Measurements from ENCODE around the gene HSPA12A.

The HSPA12A gene

DNA sequence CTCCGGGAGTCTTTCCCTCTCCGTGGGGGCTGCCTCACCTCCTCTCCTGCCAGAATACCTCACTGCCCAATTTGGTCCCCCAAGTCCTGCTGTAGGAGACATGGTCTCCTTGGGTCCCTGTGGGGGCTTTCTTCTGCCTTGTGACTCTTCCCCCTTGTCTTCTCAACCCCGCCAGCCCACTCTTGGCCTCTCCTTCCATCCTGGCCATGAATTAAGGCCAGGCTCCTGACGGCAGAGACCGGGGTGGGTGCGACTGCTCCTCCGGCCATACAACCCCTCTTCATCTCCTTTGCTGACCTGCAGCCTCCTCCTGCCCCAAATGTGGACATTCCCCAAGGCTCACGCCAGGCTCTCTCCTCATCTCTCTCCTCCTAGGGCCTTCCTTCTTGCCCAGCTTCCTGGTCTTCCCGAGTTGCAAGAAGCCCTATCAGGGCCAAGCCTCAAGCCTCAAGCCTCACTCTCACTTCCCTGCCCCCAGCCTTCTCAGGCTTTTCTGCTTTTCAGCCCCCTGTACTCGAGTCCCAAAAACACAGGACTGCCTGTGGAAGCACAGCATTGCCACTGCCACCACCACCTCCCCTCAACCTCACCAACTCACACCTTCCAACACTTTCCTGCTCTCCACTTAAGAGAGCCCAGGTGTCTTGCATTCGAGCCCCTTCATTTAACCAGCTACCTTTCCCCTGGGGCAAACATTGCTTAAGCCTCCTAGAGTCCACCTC, 120.3 kb downstream of the HSPA12A start:
- no peak for DNase-seq

DNA sequence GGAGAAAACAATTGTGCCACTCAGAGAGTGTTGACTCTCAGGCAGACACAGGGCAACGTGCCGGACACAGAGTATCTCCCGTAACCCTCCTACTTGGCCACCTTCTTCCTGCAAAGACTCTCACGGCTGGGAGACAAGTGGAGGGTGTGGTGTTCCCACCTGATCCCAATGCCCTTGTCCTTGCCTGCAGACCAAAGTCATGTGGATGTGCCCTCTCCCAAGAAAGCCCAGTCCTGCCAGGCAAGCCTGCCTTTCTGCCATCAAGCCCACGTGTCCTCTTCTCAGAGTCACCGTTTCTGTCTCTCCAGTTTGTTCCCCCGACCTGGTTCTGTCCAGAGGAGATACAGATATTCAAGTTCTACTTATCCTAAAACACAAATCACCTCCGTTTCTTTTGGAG, 120.9 kb downstream of the HSPA12A start:
- no peak for DNase-seq
